ENCODE measurements around the gene ALK. TPM values are rescaled to one million over a fixed set of nuclear protein-coding genes. Genes with fewer than 3 reads are reported as not detected.
A peak's percentile ranks its signal among the peaks of the same experiment; 100 is the strongest.

The ALK gene
- total and polyA plus RNA-seq, 10 of the 15 experiments (the other 5 are each of a cell fraction or from before 2014, with no cell fraction given), result 0.11 TPM; not detected in 9

DNA sequence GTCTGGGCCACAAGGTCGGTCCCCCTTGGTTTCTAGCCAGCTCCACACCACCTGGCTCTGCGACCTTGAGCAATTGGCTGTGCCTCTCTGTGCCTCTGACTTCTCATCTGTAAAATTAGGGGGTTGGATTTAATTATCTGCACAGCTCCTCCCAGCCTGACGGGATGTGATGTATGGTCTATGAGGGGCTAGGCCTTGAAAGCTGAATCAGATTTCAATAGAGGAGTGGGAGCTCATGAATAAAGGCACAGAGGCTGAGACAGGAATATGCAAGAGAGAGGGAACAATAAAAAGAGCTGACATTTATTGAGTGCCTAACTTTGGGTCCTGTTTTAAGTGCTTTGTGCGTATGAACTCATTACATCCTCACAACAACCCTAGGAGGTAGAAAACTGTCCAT, 104.7 kb downstream of the ALK start (continued):
- TF ChIP-seq, protein P1, sequence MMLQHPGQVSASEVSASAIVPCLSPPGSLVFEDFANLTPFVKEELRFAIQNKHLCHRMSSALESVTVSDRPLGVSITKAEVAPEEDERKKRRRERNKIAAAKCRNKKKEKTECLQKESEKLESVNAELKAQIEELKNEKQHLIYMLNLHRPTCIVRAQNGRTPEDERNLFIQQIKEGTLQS (IDR thresholded peaks at IDR 0.05; ENCODE audit: borderline replicate concordance, extremely low read depth, low read depth, low read length), result no peak

DNA sequence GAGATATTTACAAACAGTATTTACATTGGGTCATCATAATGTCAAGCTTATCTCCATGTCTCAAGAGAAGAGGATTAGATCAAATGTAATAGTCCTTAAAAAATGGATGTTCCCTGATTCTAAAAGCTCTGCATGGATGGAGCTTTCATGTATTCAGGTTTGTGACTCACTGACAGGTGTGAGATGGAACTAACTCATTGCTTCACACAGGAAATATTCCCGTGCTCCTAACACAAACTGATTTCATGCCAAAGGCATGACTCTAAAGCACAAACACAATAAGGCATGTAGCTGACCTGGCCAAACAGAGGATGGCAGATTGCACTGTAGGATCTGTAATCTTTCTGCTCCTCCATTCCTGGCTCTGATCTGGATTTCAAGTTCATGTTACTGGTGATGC, 110.0 kb downstream of the ALK start:
- Histone ChIP-seq H3K27me3 (replicated peaks in 1 of 2; ENCODE audit: control insufficient read depth in 2 of 2, insufficient read depth in 2 of 2, low read length in 1 of 2) (no peaks in the 10 kb centered on the region), H3K79me2 (ENCODE audit: control insufficient read depth, insufficient read depth, low read length) (no peaks in the 10 kb centered on the region), H2AFZ (ENCODE audit: control insufficient read depth, low read depth, low read length) (no peak overlapping the region), H3K9ac (ENCODE audit: control insufficient read depth, insufficient read depth, low read length) (no peak overlapping the region), H3K4me2 (ENCODE audit: control insufficient read depth, insufficient read depth) (no peak overlapping the region), H3K4me3 (no peak overlapping the region), H3K4me1 (ENCODE audit: control insufficient read depth, insufficient read depth, low read length) (no peaks in the 10 kb centered on the region), H4K20me1 (ENCODE audit: control insufficient read depth, insufficient read depth) (no peaks in the 10 kb centered on the region), H3K36me3 (ENCODE audit: control insufficient read depth in 2 of 2, insufficient read depth in 2 of 2, low read length in 1 of 2) (no peaks in the 10 kb centered on the region), H3K9me3 (replicated peaks; ENCODE audit: control insufficient read depth, insufficient read depth, low read length) (no peaks in the 10 kb centered on the region), H3K27ac (ENCODE audit: control insufficient read depth, insufficient read depth) (no peak overlapping the region)
- ChIA-PET POLR2A (no interaction called here), SMC1A (ENCODE audit: uncharacterized antibody, unreplicated experiment) (no interaction called here), RAD21 (ENCODE audit: unreplicated experiment) (no interaction called here), CTCF (interaction anchor here (1.1 kb wide), 1 partner anchor 10 kb away, joined by 3 read pairs; no protein-coding TSS in a partner anchor)
- in situ Hi-C loops (cut with MboI) (no loop called here), intact Hi-C loops (cut with micrococcal nuclease; ENCODE audit: unreplicated experiment) (no loop called here)
- WGBS (ENCODE audit: insufficient coverage, insufficient replicate concordance, low lambda C conversion rate, missing lambda C conversion rate), result 0% methylated on average over 1 of the region's 1 CpG
- ATAC-seq (no peak), DNase-seq (ENCODE audit: low read depth, low spot score) (no peak), FAIRE-seq (no peak)
- no peak for TF ChIP-seq CHD2 (IDR thresholded peaks at IDR 0.05; ENCODE audit: borderline replicate concordance, low read depth, low read length)
- no peak for TF ChIP-seq CHD1 (IDR thresholded peaks at IDR 0.05; ENCODE audit: low read depth, low read length)
- TF ChIP-seq ZBED1 (IDR thresholded peaks at IDR 0.05; ENCODE audit: borderline replicate concordance), result no peak
- BruUV-seq (replicated peaks), result no TSS peak

DNA sequence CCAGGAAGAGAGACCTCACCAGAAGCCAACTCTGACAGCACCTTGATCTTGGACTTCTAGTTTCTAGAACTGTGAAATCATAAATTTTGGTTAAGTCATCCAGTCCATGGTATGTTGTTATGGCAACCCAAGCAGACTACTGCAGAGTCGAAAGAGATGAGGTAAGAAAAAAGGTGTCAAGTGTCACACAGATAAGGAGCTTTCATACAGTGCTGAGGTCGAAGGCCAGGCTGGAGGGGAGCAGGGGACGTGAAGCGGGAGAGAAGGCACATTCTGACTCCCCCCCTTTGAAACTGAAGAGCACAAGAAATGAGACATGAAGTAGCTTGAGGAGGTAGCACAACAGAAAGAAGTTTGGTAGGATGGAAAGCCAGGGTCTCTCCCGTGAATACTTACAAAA, 110.4 kb downstream of the ALK start:
- Histone ChIP-seq H3K4me2 (ENCODE audit: control insufficient read depth, insufficient read depth) (no peak overlapping the region), H3K27me3 (replicated peaks in 1 of 2; ENCODE audit: control insufficient read depth in 2 of 2, insufficient read depth in 2 of 2, low read length in 1 of 2) (no peaks in the 10 kb centered on the region), H3K9me3 (replicated peaks; ENCODE audit: control insufficient read depth, insufficient read depth, low read length) (no peaks in the 10 kb centered on the region), H3K27ac (ENCODE audit: control insufficient read depth, insufficient read depth) (no peak overlapping the region), H3K4me3 (no peak overlapping the region), H3K79me2 (ENCODE audit: control insufficient read depth, insufficient read depth, low read length) (no peaks in the 10 kb centered on the region), H2AFZ (ENCODE audit: control insufficient read depth, low read depth, low read length) (no peak overlapping the region), H3K9ac (ENCODE audit: control insufficient read depth, insufficient read depth, low read length) (no peak overlapping the region), H3K4me1 (ENCODE audit: control insufficient read depth, insufficient read depth, low read length) (no peaks in the 10 kb centered on the region), H4K20me1 (ENCODE audit: control insufficient read depth, insufficient read depth) (no peaks in the 10 kb centered on the region), H3K36me3 (ENCODE audit: control insufficient read depth in 2 of 2, insufficient read depth in 2 of 2, low read length in 1 of 2) (no peaks in the 10 kb centered on the region)
- TF ChIP-seq GABPA (IDR thresholded peaks at IDR 0.05; ENCODE audit: low read depth), result no peak
- TF ChIP-seq CREB1 (IDR thresholded peaks at IDR 0.05; ENCODE audit: low read depth), result no peak
- TF ChIP-seq POLR2AphosphoS2 (IDR thresholded peaks at IDR 0.05; ENCODE audit: low read depth, low read length), result no peak
- no peak for TF ChIP-seq RAD21 (IDR thresholded peaks at IDR 0.05; ENCODE audit: insufficient read depth, low read depth, low read length)
- TF ChIP-seq TCF3 (IDR thresholded peaks at IDR 0.05; ENCODE audit: borderline replicate concordance, insufficient read depth, low read depth, low read length), result no peak
- TF ChIP-seq, protein P2, sequence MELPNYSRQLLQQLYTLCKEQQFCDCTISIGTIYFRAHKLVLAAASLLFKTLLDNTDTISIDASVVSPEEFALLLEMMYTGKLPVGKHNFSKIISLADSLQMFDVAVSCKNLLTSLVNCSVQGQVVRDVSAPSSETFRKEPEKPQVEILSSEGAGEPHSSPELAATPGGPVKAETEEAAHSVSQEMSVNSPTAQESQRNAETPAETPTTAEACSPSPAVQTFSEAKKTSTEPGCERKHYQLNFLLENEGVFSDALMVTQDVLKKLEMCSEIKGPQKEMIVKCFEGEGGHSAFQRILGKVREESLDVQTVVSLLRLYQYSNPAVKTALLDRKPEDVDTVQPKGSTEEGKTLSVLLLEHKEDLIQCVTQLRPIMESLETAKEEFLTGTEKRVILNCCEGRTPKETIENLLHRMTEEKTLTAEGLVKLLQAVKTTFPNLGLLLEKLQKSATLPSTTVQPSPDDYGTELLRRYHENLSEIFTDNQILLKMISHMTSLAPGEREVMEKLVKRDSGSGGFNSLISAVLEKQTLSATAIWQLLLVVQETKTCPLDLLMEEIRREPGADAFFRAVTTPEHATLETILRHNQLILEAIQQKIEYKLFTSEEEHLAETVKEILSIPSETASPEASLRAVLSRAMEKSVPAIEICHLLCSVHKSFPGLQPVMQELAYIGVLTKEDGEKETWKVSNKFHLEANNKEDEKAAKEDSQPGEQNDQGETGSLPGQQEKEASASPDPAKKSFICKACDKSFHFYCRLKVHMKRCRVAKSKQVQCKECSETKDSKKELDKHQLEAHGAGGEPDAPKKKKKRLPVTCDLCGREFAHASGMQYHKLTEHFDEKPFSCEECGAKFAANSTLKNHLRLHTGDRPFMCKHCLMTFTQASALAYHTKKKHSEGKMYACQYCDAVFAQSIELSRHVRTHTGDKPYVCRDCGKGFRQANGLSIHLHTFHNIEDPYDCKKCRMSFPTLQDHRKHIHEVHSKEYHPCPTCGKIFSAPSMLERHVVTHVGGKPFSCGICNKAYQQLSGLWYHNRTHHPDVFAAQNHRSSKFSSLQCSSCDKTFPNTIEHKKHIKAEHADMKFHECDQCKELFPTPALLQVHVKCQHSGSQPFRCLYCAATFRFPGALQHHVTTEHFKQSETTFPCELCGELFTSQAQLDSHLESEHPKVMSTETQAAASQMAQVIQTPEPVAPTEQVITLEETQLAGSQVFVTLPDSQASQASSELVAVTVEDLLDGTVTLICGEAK (IDR thresholded peaks at IDR 0.05; ENCODE audit: borderline replicate concordance), result no peak
- no peak for TF ChIP-seq HDAC2 (IDR thresholded peaks at IDR 0.05)
- POLR2A ChIA-PET, result no interaction called here
- FAIRE-seq, result no peak
- 4% methylated on average over 5 of the region's 5 CpGs for WGBS (ENCODE audit: insufficient coverage, insufficient replicate concordance, low lambda C conversion rate, missing lambda C conversion rate)
- DNase-seq (ENCODE audit: low read depth, low spot score), result no peak
- RAD21 ChIA-PET (ENCODE audit: unreplicated experiment), result no interaction called here
- in situ Hi-C loops (cut with MboI), result no loop called here
- intact Hi-C loops (cut with micrococcal nuclease; ENCODE audit: unreplicated experiment), result no loop called here
- SMC1A ChIA-PET (ENCODE audit: uncharacterized antibody, unreplicated experiment), result no interaction called here
- BruUV-seq (replicated peaks), result no TSS peak
- peak; percentile 49 for ATAC-seq
- CTCF ChIA-PET, result interaction anchor here (1.1 kb wide), 1 partner anchor 10 kb away, joined by 3 read pairs; no protein-coding TSS in a partner anchor

Measured in GM12878 (cell line).